ENCODE results near the gene GRID1. TPM values are rescaled to one million over a fixed set of nuclear protein-coding genes. Genes with fewer than 3 reads are reported as not detected.

Gene GRID1
- polyA plus RNA-seq, 12 donors = 3.0 to 7.0 (median 4.9) TPM; not detected in 2

- DNase-seq = no peak
Measured at GRCh38 chr10:86267286-86268195, 99.1 kb downstream of the GRID1 start.

GRCh38 chr10:86266446-86267242 is 100.0 kb downstream of the GRID1 start:
- no peak for DNase-seq

- DNase-seq = no peak
Measured at GRCh38 chr10:86265895-86266259, 100.7 kb downstream of the GRID1 start.

- DNase-seq = no peak
Measured at GRCh38 chr10:86265236-86265894, 101.2 kb downstream of the GRID1 start.

GRCh38 chr10:86264481-86265231 is 101.9 kb downstream of the GRID1 start:
- DNase-seq = no peak

- no peak for DNase-seq
Measured at GRCh38 chr10:86263907-86264306, 102.7 kb downstream of the GRID1 start.

- no peak for DNase-seq
Measured at GRCh38 chr10:86263209-86263608, 103.4 kb downstream of the GRID1 start.

- DNase-seq = peak; percentile 7
Measured at GRCh38 chr10:86262688-86263181, 103.9 kb downstream of the GRID1 start.

- no peak for DNase-seq
Measured at GRCh38 chr10:86261941-86262687, 104.5 kb downstream of the GRID1 start.

GRCh38 chr10:86261470-86261869 is 105.1 kb downstream of the GRID1 start:
- DNase-seq = no peak

GRCh38 chr10:86260564-86260963 is 106.0 kb downstream of the GRID1 start:
- no peak for DNase-seq

- DNase-seq = no peak
Measured at GRCh38 chr10:86259901-86260562, 106.6 kb downstream of the GRID1 start.

- DNase-seq = no peak
Measured at GRCh38 chr10:86258941-86259340, 107.7 kb downstream of the GRID1 start.

- no peak for DNase-seq
Measured at GRCh38 chr10:86258499-86258898, 108.1 kb downstream of the GRID1 start.

- DNase-seq = no peak
Measured at GRCh38 chr10:86257683-86258082, 108.9 kb downstream of the GRID1 start.

GRCh38 chr10:86256690-86257315 is 109.8 kb downstream of the GRID1 start:
- no peak for DNase-seq

- DNase-seq = no peak
Measured at GRCh38 chr10:86255405-86256251, 111.0 kb downstream of the GRID1 start.

- DNase-seq = no peak
Measured at GRCh38 chr10:86254526-86255174, 111.9 kb downstream of the GRID1 start.
